NCI-H774 (cell line): ENCODE data around the gene CHADL.
A peak's percentile ranks its signal among the peaks of the same experiment; 100 is the strongest.

Experiments
- DNase-seq: peaks from one replicate; lab custom pipeline; 2025; lab: John Stamatoyannopoulos, UW

CHADL gene

DNA sequence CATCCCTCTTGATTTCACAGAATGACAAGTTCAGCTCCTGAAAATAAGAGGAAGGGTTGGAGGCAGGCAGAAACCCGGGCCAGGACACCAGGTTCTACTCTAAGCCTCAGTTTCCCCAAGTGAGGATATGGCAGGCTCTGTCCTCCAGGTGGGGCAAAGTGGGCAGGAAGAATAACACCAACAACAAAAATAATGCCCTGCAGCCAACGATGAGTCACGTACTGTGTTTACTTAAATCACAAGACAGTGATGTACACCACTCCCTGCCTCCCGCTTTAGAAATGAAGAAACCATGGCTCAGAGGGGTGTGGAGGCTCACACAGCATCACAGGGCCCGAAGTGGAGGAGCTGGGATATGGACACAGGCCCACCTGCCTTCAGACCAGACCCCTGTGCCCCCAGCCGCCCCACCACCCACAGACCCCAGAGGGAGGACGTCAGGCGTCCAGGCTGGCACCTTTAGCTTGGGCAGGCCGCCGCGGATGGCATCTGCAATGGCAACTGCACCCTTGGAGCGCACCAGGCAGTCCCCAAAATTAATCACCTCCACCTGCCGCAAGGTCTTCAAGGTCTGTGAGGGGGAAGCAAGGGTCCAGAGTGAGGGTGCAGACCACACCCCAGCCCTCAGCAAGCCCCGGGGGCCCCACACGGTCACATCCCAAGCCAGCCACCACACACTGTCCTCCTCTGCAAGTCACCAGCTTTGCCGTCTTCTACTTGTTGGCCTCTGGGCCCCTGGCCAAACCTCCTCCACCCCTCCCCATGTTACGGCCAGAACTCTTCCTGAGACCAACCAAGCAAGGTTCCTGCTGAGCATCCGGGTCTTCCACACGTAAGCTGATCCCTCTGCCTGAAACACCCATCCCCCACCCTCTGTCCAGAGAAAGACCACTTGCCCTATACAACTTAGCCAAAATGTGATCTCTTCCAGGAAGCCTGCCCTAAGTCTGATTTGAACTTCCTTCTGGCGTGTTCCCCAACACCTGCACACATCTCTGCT lies 15.8 kb upstream of the CHADL start:
- no peak for DNase-seq

DNA sequence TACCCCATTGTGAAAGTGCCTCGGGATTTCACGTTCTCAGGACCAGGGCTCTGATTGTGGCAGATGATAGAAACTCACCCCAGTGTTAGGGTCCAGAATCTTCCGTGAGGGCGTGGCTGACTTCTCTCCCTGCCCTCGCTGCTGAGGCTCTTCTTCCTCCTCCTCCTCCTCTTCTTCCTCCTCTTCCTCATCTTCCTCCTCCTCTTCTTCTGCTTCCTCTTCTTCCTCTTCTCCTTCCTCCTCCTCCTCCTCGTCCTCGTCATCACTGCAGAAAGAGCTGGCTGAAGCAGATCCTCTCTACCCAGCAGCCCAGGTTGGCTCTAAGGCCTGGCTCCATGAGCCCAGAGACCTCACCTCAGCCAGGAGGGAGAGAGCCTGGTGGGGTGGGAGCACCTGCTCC lies 13.5 kb upstream of the CHADL start:
- no peak for DNase-seq

DNA sequence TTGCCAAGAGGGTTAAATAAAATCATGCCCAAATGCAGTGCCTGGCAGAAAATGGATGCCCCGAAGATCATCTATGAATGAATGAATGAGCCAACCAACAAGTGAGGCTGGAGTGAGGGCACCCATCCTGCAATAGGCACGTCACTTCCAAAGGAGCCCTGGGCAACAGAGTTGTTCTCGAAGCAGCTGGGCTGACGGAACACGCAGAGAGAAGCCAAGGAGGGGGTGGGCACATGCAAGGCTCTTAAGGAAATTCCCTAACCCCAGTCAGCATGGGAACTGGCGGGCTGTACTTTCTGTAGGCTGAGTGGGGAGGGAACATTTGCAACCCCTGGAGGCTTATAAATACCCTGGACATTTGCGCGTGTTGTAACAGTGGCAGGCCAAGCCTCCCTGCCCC lies 11.6 kb upstream of the CHADL start:
- DNase-seq, result no peak

DNA sequence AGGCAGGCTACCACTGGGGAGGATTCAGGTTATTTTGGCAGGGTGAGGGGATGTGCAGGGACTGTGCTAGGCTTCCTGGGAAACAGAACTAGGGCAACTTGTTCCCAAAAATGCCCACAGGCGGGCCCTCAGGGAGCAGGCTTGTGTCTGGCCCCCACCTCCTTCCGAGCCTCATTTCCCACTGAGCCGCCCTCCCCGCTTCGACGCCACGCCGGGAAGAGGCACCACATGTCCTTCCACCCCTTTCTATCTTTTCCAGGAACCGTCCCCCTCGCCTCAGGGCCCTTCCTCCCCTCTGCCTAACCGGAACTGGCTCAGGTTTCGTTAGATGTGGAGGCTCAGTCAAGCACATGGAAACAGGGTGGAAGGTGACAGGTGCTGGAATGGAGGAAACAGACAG lies 9.4 kb upstream of the CHADL start:
- DNase-seq, result no peak

DNA sequence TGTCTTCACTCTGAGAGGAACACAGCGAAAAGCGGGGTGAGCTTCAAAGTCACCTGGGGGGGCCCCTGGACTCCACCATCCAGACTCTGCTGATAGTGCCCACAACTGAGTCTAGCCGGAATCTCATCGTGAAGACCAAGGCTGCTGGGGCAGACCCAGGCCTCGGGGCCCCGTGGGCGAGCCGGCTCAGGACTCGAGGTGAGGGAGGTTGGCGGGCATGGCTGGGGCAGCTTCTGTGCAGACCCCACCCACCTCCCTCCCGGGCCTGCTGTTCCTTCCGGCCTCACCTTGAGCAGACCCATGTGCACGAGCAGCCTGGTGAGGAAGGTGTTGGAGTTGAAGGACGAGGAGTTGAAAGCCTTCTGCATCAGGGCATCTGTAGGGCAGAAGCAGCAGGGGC lies 8.7 kb upstream of the CHADL start:
- DNase-seq, result no peak

DNA sequence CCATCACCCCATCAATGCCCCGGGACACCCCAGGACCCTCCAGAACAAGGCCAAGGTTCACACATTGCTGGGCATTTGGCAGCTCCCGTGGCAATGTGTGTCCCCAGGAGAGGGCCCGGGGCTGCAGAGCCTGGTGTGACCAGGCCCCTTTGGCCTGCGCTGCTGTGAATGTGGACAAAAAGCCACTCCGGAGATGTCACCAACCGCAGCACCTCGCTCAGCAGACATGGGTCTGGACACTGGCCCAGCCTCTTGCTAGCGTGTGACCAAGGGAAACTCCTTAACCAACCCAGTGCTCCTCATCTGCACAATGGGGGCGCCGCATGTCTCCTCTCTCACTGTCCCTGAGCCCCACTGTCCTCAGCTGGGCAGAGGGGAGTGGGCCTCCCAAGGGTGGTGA lies 8.0 kb upstream of the CHADL start:
- no peak for DNase-seq

DNA sequence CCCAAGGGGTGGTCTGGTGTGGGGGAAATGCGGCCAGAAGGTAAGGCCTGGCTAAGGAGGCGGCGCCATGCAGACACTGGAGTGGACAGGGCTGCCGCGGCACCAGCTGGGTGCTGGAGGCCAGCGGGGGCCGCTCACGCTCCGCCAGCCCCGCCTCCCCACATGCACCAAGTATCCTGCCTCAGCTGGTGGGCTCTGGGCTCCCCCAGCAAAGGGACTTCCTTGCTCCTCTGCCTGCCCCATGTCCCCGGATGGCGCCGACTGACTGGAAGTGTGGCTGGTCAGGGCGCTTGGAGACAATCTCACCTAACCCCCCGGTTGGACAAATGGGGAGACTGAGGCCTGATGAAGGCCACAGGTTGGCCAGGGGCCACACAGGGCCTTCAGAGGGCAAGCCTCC lies 7.6 kb upstream of the CHADL start:
- no peak for DNase-seq

DNA sequence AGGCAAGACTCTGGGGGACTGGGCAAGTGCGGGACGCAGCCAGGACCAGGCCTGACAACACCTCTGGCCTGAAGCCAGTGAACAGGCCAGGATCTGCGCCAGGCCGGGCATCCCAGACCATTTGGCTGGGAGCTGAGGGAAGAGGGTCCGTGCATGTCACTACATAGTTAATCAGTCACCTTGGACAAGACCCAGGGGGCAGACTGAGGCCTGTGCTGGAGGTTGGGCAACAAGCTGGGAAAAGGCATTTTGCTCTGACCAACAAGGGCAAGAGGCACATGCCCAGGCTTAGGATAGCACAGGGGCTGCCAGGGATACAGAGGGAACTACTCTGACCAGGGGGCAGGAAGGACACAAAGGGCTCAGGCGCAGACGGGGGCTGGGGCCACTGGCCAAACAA lies 7.0 kb upstream of the CHADL start:
- no peak for DNase-seq

DNA sequence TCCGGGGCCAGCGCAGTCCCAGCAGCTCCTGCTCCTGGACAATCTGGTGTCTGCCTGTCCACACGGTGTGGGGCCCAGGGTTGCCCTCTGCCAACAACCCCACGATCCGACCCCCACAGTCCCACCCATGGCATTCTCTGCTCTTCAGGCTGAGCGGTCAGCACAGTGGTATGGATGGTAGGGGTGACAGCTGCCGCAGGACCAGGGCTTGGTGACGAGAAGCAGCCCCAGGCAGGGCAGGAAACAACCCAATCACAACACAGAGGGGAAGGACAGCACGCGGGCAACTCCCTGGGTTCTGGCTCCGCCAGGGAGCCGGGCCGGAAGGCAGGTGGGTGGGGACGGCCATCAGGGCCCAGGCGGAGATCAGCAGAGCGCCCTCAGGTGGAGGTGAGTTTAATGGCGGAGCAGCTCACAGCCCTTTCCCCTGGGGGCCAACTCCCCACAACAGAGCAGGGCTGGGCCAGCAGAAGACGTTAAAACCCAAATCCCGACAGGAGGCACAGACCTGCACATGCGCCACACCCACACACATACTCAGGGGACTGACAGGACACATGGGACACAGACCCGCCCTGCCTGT lies 5.3 kb upstream of the CHADL start:
- DNase-seq, result no peak

DNA sequence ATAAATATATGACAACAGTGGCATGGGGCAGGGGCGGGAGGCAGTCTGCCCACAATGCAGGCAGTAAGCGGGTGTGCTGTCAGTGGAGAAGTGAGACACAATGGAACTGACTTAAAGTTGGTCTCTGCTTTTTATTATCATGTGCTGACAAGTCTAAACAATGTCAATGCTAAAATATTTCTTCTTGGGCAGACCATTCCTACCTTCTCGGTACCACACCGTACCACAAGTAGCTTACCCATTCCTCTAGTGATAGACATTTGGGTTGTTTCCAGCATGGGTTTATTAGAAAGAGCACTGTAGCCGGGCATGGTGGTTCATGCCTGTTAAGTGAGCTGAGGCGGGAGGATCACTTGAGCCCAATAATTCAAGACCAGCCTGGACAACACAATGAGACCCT lies 2.6 kb upstream of the CHADL start:
- no peak for DNase-seq

DNA sequence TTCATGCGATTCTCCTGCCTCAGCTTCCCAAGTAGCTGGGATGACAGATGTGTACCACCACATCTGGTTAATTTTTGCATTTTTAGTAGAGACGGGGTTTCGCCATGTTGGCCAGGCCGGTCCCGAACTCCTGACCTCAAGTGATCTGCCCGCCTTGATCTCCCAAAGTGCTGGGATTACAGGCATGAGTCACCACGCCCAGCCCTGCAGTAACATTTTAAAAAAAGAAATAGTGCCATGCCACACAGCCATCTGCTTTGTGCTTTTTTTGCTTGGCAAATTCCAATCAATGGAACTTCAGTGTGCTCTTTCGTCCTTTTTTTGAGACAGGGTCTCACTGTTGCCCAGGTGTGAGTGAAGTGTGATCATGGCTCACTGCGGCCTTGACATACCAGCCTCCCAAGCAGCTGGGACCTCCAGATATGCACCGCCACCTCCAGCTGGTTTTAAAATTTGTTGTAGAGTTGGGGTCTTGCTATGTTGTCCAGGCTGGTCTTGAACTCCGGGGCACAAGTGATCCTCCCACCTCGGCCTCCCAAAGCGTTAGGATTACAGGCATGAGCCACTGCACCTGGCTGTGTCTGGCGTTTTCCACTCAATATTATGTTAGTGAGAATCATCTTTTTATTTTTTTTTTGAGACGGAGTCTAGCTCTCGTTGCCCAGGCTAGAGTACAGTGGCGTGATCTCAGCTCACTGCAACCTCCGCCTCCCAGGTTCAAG lies 1.8 kb upstream of the CHADL start:
- no peak for DNase-seq

DNA sequence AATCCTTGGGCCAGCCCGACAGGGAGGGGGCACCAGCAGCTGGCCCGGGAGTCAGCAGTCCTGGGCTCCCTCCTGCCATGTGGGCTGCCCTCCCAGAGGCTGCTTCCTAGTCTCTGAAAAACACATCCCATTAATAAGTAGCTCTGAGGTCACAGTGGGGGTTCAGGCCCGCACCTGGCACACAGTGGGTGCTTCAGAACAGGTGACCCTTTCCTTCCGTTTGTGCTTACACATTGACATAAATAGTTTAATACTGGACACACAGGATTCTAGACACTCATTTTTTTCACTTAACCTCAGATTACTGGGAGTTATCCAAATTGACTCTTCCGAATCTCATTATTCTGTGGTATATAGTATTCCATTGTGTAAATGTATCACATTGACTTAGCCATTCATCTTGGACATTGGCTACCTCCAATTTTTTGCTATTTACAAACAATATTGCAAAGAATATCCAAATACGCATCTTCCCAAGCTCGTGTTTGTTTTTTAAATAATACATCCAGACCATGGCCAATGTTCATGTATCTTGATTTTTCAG lies 474 bp upstream of the CHADL start:
- no peak for DNase-seq

DNA sequence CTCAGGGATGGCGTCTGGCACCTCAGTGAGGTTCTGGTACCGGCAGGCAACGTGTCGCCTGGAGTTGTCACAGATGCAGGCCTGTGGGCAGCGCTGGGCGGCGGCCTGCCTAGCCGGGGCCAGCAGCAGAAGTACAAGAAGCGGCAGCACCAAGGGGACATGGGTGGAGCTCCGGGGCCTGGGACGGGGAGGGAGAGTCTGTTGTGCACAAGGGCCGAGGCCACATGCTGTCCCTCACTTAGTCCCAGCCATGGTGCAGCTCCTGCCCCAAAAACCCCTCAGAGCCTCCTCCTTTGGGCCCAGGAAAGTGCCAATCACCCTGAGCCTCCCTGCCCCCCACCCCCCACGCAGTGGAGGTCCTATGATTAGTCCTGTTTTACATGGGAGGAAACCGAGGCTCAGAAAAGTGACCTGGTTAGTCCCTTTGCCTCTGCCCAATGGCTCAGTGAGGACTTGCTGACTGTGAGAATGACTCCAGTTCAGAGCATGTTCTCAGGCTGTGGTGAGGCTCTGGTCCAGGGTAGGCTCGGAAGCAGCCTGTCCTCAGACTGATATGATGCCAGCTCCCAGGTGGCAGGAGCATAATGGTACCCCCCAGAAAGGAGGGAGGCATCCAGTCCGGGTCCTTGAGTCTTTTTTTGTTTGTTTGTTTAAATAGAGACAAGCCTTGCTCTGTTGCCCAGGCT lies 1.1 kb downstream of the CHADL start:
- DNase-seq, result no peak

DNA sequence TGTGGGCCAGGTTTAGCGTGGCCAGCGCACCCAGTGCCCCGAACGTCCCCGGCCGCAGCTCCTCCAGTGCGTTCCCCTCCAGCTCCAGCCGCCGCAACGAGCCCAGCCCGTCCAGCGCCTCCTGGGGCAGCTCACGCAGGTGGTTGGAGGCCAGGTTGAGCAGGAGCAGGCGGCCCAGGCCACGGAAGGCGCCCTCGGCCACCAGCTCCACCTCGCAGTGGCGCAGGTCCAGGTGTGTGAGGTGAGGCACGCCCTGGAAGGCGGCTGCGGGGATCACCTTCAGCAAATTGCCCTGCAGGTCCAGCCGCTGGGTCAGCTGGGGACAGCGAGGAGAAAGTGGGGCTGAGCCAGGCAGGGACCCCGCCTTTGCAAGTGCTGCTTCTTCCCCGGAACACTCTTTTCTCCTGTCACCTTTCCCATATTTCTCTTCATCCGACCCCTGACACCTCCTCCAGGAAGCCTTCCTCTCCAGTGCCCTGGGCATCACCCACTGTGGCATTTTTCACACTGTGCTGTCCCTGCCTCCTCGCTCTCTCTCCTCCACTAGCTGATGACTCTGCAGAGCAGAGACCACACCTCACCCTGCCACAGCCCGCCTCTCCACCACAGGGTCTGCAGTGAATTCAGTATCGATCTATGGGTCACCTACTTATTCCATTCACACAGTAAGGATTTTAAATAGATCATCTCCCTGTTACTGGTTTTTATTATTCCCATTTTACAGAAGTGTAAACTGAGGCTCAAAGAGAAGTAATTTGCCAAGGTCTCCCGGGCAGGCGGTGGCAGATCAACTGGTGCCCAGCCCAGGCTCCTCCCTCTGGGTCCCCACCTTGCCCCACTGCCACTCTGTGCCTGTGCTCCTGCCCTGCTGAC lies 1.9 kb downstream of the CHADL start:
- no peak for DNase-seq

DNA sequence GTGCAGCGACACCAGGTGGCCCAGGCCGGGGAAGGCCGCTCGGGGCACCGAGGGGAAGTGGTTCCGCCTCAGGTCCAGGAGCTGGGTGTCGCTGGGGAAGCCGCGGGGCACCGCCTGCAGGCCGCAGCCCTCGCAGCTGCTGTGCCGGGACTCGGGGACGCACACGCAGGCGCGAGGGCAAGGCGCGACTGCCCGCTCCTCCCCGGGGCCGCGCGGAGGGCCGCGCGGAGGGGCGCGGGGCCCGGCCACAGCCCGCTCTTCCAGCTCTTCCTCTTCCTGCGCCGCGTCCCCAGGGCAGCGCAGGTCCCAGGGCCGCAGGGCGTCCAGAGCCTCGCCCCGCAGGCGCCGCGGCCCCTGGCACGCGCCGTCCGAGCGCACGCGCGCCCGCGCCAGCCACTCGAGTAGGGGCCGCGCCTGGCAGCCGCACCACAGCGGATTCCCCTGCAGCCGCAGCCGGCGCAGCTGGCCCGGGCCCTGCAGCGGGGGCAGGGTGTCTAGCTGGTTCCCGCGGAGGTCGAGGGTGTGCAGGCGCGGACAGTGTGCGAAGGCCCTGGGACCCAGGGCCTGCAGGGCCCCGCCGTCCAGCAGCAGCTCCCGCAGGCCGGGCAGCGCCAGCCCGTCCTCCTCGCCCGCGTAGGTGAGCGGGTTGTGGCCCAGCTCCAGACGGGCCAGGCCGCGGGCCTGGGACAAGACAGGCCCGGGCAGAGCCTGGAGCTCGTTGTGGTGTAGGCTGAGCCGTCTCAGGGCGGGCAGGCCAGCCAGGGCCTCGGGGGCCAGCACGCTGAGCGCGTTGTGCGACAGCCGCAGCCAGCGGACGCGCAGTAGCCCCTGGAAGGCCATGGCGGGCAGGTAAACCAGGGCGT lies 2.8 kb downstream of the CHADL start:
- DNase-seq, result peak; percentile 32

DNA sequence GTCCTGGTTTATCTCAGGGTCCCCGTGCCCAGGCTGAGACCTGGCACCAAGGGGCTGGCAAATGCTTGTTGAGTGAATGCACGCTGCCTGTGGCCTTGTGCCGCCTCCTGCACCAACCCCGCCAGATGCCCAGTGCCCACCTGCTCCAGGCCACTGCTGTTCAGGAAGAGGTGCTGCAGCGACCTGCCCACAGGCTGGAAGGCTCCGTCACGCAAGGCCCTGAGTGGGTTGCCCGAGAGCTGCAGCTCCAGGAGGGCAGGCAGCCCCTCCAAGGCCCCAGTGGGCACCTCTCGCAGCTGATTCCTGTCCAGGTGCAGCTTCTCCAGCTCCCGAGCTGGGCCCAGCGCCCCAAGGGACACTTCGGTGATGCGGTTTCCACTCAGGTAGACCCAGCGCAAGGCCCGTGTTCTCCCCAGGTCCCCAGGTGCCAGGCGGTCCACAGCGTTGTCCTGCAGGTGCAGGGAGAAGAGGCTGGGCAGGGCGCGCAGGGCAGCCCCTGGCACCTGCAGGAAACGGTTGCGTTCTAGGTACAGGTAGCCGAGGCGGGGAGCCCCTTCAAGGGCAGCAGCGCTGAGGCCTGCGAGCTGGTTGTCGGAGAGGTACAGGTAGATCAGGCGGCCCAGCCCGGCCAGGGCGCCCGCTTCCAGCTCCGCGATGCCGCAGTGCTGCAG lies 3.6 kb downstream of the CHADL start:
- DNase-seq, result no peak

DNA sequence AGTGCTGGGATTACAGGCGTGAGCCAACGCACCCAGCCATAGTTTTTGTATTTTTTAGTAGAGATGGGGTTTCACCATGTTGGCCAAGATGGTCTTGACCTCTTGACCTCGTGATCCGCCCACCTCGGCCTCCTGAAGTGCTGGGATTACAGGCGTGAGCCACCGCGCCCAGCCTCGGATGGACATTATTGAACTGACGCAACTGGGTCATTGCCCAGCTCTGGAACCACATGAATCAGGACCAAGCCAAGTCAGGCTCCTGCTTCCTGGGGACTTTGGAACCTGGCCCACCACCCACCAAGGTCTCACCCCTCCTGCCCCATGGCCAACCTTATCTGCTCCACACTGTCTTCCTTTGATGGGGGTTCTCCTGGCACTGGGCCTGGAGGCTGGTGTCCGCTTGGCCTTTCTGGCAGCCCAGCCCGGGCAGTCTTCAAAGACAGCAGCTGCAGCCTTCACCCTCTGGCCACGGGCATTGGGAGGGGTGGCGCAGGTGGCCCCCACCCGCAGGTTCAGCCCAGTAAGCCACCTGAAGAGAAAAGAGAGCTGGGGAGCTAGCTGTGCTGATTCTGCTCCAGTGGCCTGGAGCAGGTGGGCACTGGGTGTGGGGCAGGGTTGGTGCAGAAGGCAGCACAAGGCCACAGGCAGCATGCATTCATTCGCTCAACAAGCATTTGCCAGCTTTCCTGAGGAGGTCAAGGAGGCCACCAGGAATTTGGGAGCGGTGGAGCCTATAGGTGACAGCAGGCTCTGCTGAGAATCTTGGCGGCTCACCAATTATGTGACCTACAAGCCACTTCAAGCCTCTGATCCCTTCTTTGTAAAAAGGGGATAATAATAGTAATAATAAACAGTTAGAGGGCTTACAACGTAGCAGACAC lies 5.7 kb downstream of the CHADL start:
- no peak for DNase-seq

DNA sequence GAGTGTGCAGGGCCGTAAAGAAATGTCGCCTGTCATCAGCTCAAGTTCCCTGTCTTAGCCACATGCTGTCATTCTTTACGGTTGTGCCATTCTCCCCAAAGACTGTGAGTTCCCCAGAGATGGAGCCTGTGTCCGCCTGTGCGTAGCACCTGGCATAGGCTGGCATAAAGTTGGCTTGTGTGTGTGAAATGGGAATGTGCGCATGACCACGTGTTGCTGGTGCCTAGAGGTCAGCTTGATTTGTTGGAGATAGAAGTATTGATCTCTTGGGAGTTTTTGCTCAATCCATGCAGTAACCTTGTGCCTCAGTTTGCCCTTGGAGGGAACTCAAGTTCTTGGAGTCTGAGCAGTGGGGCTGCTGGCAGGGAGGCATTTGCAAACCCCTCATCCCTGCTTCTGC lies 9.4 kb downstream of the CHADL start:
- DNase-seq, result no peak

DNA sequence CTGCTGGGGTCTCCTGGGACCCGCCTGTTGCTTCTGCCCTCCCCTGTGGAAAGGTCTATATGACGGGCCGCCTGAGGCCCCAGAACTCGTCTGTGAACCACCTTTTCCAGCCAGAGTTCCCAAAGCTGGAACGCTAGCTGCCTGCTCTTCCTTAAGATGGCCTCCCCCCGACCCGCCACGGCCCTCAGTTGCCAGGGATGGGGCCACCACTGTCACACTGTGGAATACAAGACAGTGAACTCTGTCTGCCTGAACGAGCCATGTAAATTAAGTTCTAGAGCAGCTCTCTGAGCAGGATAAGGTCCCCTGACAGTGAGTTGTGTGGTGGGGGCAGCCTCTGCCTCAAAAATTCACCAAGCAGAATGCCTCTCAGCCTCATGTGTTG lies 10.3 kb downstream of the CHADL start:
- no peak for DNase-seq
